Hepatocyte (in vitro differentiated cells): Measurements from ENCODE around the gene PCDH9. TPM values are rescaled to one million over a fixed set of nuclear protein-coding genes. Genes with fewer than 3 reads are reported as not detected.

Experiments used
- DNase-seq: peaks from one replicate; pipeline ENCODE4 v3.0.0-alpha.2; 2016; ENCODE audit warnings: low spot score
- H2AFZ ChIP-seq: fragments of 200-600 bp; sonication (generic); 2 replicates; pipeline ENCODE4 v1.6.0; 2016; ENCODE audit warnings: antibody characterized with exemption, mild to moderate bottlenecking
- H3K27ac ChIP-seq: fragments of 200-600 bp; sonication (generic); 2 replicates; pipeline ENCODE4 v1.5.1; 2016; ENCODE audit warnings: mild to moderate bottlenecking
- H3K27me3 ChIP-seq: fragments of 200-600 bp; sonication (generic); 2 replicates; pipeline ENCODE4 v1.6.1; 2016
- H3K36me3 ChIP-seq: fragments of 200-600 bp; sonication (generic); replicated peaks from 2 replicates; pipeline ENCODE4 v1.5.1; 2016; ENCODE audit warnings: low read depth; ENCODE audit not compliant: insufficient read depth
- H3K4me1 ChIP-seq: fragments of 200-600 bp; sonication (generic); 2 replicates; pipeline ENCODE4 v1.5.1; 2016; ENCODE audit warnings: mild to moderate bottlenecking, moderate library complexity; ENCODE audit not compliant: insufficient read depth
- H3K4me2 ChIP-seq: fragments of 200-600 bp; sonication (generic); 2 replicates; pipeline ENCODE4 v1.6.0; 2016
- H3K4me3 ChIP-seq: fragments of 200-600 bp; sonication (generic); 2 replicates; pipeline ENCODE4 v1.5.1; 2016; ENCODE audit warnings: mild to moderate bottlenecking
- H3K79me2 ChIP-seq: fragments of 200-600 bp; sonication (generic); 2 replicates; pipeline ENCODE4 v1.6.0; 2017; ENCODE audit warnings: mild to moderate bottlenecking
- H3K9me2 ChIP-seq: fragments of 200-600 bp; sonication (generic); replicated peaks from 2 replicates; pipeline ENCODE4 v1.6.0; 2017; ENCODE audit warnings: mild to moderate bottlenecking; ENCODE audit not compliant: insufficient read depth
- H3K9me3 ChIP-seq: fragments of 200-600 bp; sonication (generic); 2 replicates; pipeline ENCODE4 v1.5.1; 2016; ENCODE audit warnings: low read depth, mild to moderate bottlenecking
- H4K20me1 ChIP-seq: fragments of 200-600 bp; sonication (generic); 2 replicates; pipeline ENCODE4 v1.6.0; 2016; ENCODE audit warnings: mild to moderate bottlenecking; ENCODE audit not compliant: insufficient read depth, poor library complexity, severe bottlenecking
- CTCF ChIP-seq: fragments of 200-600 bp; sonication (generic); IDR thresholded peaks from 2 replicates; pipeline ENCODE4 v1.5.1; 2016; ENCODE audit warnings: antibody characterized with exemption, mild to moderate bottlenecking; ENCODE audit not compliant: poor library complexity
- EZH2 ChIP-seq: fragments of 200-600 bp; sonication (generic); IDR thresholded peaks from 2 replicates; pipeline ENCODE4 v1.6.1; 2016; ENCODE audit warnings: antibody characterized with exemption, mild to moderate bottlenecking, borderline replicate concordance
- EZH2phosphoT487 ChIP-seq: fragments of 200-600 bp; sonication (generic); IDR thresholded peaks from one replicate; pipeline ENCODE4 v1.6.1; 2018; ENCODE audit warnings: antibody characterized with exemption, mild to moderate bottlenecking, low read depth, moderate library complexity; ENCODE audit not compliant: unreplicated experiment, severe bottlenecking
- WGBS: methylation state at CpG from one replicate; pipeline ENCODE4 v1.1.6; 2016; ENCODE audit warnings: low lambda C conversion rate; ENCODE audit errors: missing lambda C conversion rate; 5-methylcytosine and 5-hydroxymethylcytosine counted together
- polyA plus RNA-seq: library from polyadenylated mRNA; unstranded; fragments of >200 nt; fragmentation: Nextera tagmentation; extraction: Ambion mirVana; gene quantifications from 2 replicates; pipeline ENCODE4 v1.2.1, GENCODE V29; 2016
- total RNA-seq: library from RNA; depleted of rRNA; stranded (reverse); fragments of >200 nt; gene quantifications from 2 replicates; pipeline ENCODE4 v1.2.3, GENCODE V29; 2014

PCDH9 gene
- total and polyA plus RNA-seq, 2 experiments from 2014 or later: 6.9 to 15.0 TPM

- no peaks in the 10 kb centered on the region for H3K79me2 ChIP-seq
- DNase-seq: no peak
- no peaks in the 10 kb centered on the region for H3K36me3 ChIP-seq
- H2AFZ ChIP-seq: no peak overlapping the region
- H3K27me3 ChIP-seq: no peaks in the 10 kb centered on the region
- H3K4me2 ChIP-seq: no peak overlapping the region
- H3K9me2 ChIP-seq: no peaks in the 10 kb centered on the region
- H4K20me1 ChIP-seq: no peaks in the 10 kb centered on the region
- no peak overlapping the region for H3K4me3 ChIP-seq
- no peaks in the 10 kb centered on the region for H3K4me1 ChIP-seq
- no peak for TF ChIP-seq CTCF
- no peak for TF ChIP-seq EZH2phosphoT487
- TF ChIP-seq EZH2: no peak
- H3K9me3 ChIP-seq: no peaks in the 10 kb centered on the region
- H3K27ac ChIP-seq: no peak overlapping the region
- WGBS: 63% methylated on average over 1 of the region's 1 CpG
Observed at GRCh38 chr13:66974889-66975288, 255.2 kb downstream of the PCDH9 start.

- H2AFZ ChIP-seq: no peak overlapping the region
- no peak overlapping the region for H3K27ac ChIP-seq
- H3K27me3 ChIP-seq: no peaks in the 10 kb centered on the region
- DNase-seq: no peak
- WGBS: 27% methylated on average over 1 of the region's 1 CpG
- no peaks in the 10 kb centered on the region for H3K36me3 ChIP-seq
- no peaks in the 10 kb centered on the region for H4K20me1 ChIP-seq
- H3K4me1 ChIP-seq: no peaks in the 10 kb centered on the region
- no peaks in the 10 kb centered on the region for H3K9me2 ChIP-seq
- no peaks in the 10 kb centered on the region for H3K9me3 ChIP-seq
- TF ChIP-seq EZH2phosphoT487 (no peak), EZH2 (no peak), CTCF (no peak)
- H3K79me2 ChIP-seq: no peaks in the 10 kb centered on the region
- H3K4me2 ChIP-seq: no peak overlapping the region
- H3K4me3 ChIP-seq: no peak overlapping the region
Observed at GRCh38 chr13:66974174-66974573, 256.0 kb downstream of the PCDH9 start.

GRCh38 chr13:66972659-66973058, 257.5 kb downstream of the PCDH9 start:
- no peak overlapping the region for H2AFZ ChIP-seq
- H3K27me3 ChIP-seq: no peaks in the 10 kb centered on the region
- TF ChIP-seq EZH2 (no peak), CTCF (no peak), EZH2phosphoT487 (no peak)
- H3K4me3 ChIP-seq: no peak overlapping the region
- H3K9me3 ChIP-seq: no peaks in the 10 kb centered on the region
- H3K9me2 ChIP-seq: no peaks in the 10 kb centered on the region
- no peaks in the 10 kb centered on the region for H3K36me3 ChIP-seq
- 94% methylated on average over 3 of the region's 3 CpGs for WGBS
- no peaks in the 10 kb centered on the region for H3K79me2 ChIP-seq
- no peaks in the 10 kb centered on the region for H4K20me1 ChIP-seq
- no peak overlapping the region for H3K4me2 ChIP-seq
- H3K27ac ChIP-seq: no peak overlapping the region
- H3K4me1 ChIP-seq: no peaks in the 10 kb centered on the region
- no peak for DNase-seq

GRCh38 chr13:66971004-66971403, 259.1 kb downstream of the PCDH9 start:
- no peaks in the 10 kb centered on the region for H3K9me2 ChIP-seq
- H3K36me3 ChIP-seq: no peaks in the 10 kb centered on the region
- 96% methylated on average over 2 of the region's 2 CpGs for WGBS

More at GRCh38 chr13:66971004-66971403, 259.1 kb downstream of the PCDH9 start:
- H3K4me1 ChIP-seq: no peaks in the 10 kb centered on the region
- no peaks in the 10 kb centered on the region for H3K9me3 ChIP-seq
- no peaks in the 10 kb centered on the region for H4K20me1 ChIP-seq
- H3K27ac ChIP-seq: no peak overlapping the region
- no peak overlapping the region for H3K4me3 ChIP-seq
- no peak for DNase-seq
- H3K79me2 ChIP-seq: no peaks in the 10 kb centered on the region
- TF ChIP-seq CTCF (no peak), EZH2 (no peak), EZH2phosphoT487 (no peak)
- H2AFZ ChIP-seq: no peak overlapping the region
- no peak overlapping the region for H3K4me2 ChIP-seq
- no peaks in the 10 kb centered on the region for H3K27me3 ChIP-seq
